GM21717 (cell line): ENCODE data around the gene GPER1.

Experiments used
- ATAC-seq: cut with Tn5 transposase; IDR thresholded peaks from one replicate; pipeline ENCODE4 v1.9.1; 2021; ENCODE audit warnings: mild to moderate bottlenecking, moderate library complexity; ENCODE audit not compliant: unreplicated experiment

Gene GPER1

GRCh38 chr7:1086588-1087464 lies 1.1 kb upstream of the GPER1 start:
- peak; percentile 72 for ATAC-seq

DNA sequence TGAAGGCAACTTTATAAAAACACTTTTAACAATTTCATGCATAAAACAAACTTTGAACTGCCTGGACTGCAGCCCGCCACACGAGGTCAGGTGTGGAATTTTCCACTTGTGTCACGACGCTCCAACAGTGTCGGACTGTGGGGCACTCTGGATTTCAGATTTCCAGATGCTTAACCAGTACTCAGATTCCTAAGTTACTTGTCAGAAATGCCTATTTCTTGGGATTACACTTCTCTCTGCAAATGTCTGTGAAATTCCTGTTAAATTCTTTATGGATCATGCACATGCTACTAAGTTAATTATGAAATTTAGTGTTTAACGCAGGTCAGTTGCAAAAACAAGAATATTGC lies 473 bp upstream of the GPER1 start:
- ATAC-seq = no peak

DNA sequence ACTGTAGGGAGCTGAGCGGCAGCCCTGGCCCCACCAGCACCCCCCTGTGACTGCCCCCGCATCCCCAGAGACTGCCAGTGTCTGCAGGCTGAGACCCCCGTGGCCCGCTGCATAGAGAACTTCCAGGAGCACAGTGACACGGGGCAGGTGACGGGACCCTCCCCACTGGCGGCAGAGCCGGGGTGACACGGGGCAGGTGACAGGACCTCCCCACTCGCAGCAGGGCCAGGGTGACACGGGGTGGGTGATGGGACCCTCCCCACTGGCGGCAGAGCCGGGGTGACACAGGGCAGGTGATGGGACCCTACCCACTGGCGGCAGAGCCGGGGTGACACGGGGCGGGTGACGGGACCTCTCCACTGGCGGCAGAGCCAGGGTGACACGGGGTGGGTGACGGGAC lies 2.3 kb downstream of the GPER1 start:
- no peak for ATAC-seq

DNA sequence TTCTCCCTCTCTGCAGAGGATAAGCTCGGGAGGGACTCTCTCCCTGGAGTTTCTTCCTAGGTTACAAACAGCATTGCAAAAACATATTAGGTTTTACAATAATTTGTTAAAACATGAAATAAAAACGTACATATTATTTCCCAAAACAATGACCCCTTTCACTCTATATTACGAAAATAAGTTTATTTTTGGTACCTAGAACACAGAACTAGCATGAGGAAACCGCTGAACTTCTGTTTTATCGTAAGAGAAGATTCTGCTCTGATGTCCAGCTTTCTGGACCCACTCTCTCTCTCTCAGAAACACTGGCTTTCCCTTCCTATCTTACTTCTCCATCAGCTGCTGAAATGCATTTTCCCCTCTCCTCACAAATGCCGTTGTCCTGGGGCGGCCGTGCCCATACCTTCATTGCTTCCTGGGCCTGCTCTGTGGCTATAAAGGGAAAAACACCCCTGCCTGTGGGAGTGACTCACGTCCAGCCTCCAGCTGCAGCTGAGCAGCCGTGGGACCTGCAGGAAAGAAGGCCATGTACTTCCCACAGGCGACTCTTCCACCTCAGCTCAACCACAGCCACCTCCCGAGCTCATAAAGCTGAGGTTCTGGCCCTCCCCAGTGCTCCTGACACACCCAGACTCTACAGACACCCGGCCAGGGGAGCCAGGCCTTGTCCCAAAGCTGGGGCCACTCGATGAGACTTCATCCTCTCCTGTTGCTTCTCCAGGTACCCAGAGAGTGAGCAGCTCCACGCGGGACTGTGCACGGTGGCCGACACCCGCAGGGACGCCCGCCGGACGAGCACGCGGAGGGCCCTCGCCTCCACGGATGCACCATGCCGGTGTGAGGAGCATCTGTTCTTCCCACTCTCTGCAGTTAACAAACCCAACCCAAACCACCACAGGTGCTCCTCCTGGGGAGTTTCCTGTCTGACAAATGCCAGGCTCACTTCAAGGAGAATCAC lies 3.1 kb downstream of the GPER1 start:
- ATAC-seq = no peak

DNA sequence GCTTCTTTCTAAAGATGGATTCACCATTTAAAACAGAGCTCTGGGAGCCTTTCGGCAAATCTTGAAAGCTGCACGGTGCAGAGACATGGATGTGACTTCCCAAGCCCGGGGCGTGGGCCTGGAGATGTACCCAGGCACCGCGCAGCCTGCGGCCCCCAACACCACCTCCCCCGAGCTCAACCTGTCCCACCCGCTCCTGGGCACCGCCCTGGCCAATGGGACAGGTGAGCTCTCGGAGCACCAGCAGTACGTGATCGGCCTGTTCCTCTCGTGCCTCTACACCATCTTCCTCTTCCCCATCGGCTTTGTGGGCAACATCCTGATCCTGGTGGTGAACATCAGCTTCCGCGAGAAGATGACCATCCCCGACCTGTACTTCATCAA lies 3.7 kb downstream of the GPER1 start:
- no peak for ATAC-seq

- ATAC-seq = no peak
Observed at GRCh38 chr7:1092161-1092632, 4.3 kb downstream of the GPER1 start.

DNA sequence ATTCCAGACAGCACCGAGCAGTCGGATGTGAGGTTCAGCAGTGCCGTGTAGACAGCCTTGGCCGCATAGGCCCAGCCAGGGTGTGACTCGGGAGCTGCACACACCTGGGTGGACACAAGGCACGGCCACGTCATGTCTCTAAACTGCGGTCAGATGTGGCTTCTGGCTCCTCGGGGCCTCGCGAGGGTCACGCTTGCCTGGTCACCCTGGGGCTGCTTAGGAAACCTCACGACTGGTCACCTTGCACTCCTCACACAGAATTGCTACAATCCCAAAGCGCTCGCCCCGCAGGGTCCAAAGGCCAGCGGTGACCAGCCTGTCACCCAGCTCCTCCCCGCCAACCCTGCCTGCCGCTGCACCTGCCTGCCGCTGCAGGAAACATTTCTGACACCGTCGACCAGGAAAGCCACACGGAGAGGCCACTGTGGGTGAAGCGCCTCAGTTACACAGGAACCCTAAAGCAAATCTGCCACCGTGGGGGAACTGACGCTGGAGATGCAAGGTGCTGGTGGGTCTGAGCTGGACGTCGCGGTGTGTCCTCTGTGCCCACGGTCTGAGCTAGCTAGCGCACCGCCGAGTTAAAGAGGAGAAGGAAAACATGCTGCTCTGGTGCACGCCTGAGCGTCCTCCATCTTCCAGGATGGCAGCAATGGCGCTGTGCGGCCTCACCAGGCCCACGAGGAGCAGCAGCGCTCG lies 5.0 kb downstream of the GPER1 start:
- no peak for ATAC-seq

DNA sequence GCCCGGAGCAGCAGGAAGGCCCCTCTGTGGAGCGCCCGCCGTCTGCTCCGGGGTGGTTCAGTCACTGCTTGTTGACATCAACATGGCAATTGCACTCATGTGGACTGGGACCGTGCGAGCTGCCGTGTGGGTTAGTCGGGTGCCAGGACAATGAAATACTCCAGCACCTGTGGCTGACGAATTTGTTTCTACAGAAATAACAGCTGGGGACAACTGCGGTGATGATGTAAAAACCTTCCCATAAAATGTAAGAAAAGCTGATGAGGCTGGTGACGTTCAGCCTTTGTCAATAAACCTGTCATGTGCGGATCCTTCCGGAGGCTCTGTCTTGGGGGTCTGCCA lies 5.6 kb downstream of the GPER1 start:
- no peak for ATAC-seq

GRCh38 chr7:1093916-1094508 lies 6.1 kb downstream of the GPER1 start:
- ATAC-seq = no peak

DNA sequence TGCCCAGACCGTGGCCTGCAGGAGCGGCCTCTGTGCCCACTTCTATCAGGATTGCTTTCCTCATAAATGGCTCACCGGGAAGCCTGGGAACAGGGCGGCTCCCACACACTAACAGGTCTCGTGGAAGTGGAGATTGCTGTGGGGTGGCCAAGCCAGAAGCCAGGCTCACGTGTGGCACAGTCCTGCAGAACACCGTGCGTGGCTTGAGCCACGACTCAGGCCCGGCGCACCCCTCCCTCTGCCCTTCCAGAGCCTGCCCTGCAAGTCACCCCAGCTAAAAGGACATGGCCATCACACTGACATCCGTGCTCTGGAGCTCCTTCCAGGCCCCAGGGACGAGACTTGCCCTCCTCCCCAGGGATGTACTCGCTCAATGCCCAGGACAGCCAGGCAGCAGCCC lies 7.0 kb downstream of the GPER1 start:
- no peak for ATAC-seq

- no peak for ATAC-seq
Observed at GRCh38 chr7:1095621-1096155, 7.8 kb downstream of the GPER1 start.

DNA sequence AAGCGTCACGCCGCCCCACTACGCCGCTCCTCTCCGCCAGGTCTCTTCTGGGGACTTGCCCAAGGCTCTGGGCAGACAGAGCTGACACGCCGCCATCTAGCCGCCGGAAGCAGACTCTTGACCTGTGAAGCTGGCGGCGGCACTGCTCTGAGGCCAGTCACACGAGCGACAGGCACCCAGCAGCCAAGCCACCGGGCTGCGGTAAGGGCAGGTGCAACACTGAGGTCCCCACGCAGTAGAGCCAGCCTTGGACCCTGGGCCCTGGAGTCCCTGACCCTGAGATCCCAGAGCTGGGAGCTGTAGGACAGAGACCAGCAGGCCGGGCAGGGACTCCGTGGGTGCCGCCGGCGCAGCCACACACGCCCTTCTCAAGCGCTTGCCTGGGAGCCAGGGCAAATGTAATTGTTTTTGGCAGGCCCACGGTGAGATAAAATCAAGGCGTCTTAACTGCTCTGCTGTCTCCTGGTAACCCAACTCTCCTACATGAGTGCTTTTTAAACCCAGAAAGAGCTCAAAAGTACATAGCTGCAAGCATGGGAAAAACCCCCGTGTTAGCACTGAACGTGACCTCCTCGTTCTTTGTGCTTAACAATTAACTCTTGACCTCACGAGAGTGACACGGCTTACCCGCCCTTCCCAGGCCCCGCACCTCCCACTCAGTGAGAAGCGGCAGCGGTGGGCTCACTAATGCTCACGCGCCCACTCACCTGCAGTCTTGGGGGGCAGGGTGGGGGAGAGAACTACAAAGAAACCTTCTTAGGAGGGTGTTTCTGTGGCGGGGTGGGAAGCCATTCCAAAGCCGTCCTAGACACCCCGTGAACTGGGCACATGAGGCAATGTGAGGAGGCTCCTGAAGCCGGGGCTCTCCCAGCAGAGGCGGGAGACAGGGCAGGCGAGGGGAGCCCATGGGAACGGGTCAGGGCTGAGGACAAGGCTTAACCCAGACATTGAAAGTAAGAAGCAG lies 8.5 kb downstream of the GPER1 start:
- ATAC-seq = no peak

DNA sequence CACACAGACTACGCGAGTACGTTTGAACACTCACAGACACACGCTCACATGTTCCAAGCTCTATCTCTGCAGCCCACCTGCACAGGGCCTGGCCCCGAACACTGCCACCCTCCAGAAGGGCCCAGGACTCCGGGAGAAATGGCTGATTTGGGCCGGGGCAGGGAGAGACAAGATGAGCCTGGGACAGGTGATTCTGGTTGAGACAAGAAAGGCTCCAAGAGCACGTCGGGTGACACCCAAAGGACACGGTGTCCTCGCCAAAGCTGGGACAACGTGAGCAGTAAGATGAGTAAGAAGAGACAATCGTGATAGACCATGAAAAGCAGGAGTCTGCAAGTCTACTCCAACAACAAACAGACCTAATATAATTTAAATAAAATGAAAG lies 9.2 kb downstream of the GPER1 start:
- no peak for ATAC-seq

DNA sequence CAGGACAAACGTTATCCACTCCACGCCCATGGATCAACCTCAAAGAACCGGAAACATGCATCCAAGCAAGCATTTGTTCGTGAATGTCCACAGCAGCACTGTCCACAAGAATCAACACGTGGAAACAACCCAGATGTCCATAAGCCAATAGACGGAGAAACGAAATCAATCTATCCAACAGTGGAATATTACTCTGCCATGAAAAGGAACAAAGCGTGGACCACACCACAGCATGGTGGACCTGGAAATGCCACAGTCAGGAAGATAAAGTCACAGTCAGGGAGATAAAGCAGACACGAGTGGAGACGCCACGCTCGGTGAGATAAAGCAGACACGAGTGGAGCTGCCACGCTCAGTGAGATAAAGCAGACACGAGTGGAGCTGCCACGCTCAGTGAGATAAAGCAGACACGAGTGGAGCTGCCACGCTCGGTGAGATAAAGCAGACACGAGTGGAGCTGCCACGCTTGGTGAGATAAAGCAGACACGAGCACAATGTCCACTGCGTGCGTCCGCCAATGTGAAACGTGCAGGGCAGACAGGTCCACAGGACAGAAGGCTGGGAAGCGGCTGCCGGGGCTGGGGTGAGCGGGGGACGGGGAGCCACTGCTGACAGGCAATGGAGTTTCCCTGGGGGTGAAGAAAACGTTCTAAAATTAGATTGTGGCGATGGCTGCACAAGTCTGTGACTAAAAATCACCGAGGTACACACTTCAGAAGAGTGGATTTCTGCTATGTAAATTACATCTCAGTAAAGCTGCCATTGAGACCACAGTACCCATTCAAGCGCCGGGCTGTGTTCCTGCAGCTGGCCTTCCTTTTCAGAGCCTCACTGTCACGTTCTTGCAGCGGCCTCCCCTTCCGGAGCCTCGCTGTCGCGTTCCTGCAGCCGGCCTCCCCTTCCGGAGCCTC lies 10.6 kb downstream of the GPER1 start:
- no peak for ATAC-seq

GRCh38 chr7:1099154-1099542 lies 11.2 kb downstream of the GPER1 start:
- ATAC-seq = no peak

- no peak for ATAC-seq
Observed at GRCh38 chr7:1099637-1100036, 11.7 kb downstream of the GPER1 start.

DNA sequence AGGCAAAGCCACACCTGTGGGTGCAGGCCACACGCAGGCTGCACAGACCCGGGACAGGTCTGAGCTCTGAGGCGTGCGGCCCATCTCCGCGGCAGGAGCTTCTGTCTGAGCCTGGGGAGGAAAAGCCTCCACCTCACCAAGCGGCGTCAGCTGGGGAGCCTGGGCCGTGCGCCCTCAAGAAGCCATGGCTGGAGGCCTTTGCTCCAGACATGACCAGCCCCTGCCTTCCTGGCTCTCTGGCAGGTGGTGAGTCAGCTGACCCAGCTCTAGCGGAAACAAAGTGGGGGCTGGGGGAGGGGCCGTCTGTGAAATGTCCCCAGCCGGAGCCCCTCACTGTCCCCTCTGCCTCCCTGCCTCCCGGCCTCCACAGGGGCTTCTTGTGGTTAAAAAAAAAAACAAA lies 12.5 kb downstream of the GPER1 start:
- ATAC-seq = no peak

- ATAC-seq = no peak
Observed at GRCh38 chr7:1100834-1101562, 13.1 kb downstream of the GPER1 start.
